SIG-M5 (cell line): Measurements from ENCODE around the gene CASP6.

Experiments used
- DNase-seq: peaks from one replicate; lab custom pipeline; 2025; lab: John Stamatoyannopoulos, UW

Gene CASP6

GRCh38 chr4:109671350-109671749, 31.9 kb downstream of the CASP6 start:
- DNase-seq: no peak

GRCh38 chr4:109665783-109666485, 37.3 kb downstream of the CASP6 start:
- DNase-seq: no peak

GRCh38 chr4:109662771-109663170, 40.5 kb downstream of the CASP6 start:
- DNase-seq: no peak

- no peak for DNase-seq
These were observed 41.1 kb downstream of the CASP6 start for GRCh38 chr4:109662116-109662515.

- no peak for DNase-seq
These were observed 44.3 kb downstream of the CASP6 start for GRCh38 chr4:109658871-109659410.

- no peak for DNase-seq
These were observed 45.3 kb downstream of the CASP6 start for GRCh38 chr4:109657854-109658418.

GRCh38 chr4:109655396-109655795, 47.8 kb downstream of the CASP6 start:
- DNase-seq: no peak

- DNase-seq: no peak
These were observed 53.4 kb downstream of the CASP6 start for GRCh38 chr4:109649872-109650271.

- DNase-seq: no peak
These were observed 54.2 kb downstream of the CASP6 start for GRCh38 chr4:109648997-109649575.

GRCh38 chr4:109648266-109648996, 54.8 kb downstream of the CASP6 start:
- no peak for DNase-seq

- DNase-seq: no peak
These were observed 57.2 kb downstream of the CASP6 start for GRCh38 chr4:109645874-109646710.

GRCh38 chr4:109640644-109641043, 62.6 kb downstream of the CASP6 start:
- DNase-seq: no peak
